ENCODE measurements around the gene CCDC192. TPM values are rescaled to one million over a fixed set of nuclear protein-coding genes. Genes with fewer than 3 reads are reported as not detected.

Gene CCDC192
- total RNA-seq, 4 donors from 2014 or later: 1.0 to 2.3 (median 1.1) TPM; not detected in 1

DNA sequence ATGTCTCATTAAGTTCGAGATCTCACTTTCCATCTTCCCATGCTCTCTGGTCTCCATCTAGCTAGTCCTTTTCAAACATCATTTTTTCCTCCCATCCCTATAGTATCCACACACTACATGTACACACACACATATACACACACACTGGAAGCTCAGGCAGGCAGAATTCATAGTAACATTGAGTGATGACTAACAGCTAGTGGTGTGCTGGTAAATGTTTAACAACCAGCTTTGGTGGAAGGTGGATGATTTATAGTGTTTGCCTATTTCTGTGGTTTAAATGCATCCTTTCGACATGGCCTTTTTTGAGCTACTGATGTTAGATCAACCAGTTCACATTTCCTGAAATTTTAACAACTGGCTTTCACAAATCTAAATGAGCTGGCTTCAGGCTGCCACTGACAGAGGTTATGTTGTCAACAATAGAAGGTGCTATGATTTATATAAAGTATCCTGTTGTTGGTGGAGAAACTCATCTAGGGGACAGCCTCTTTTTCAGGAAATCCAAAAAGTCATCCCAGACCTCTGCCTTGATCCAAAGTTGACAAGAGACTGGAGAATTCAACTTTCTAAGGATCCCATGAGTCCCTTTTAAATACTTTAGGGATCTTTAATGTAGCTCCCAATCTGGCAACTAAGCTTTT lies 117.8 kb downstream of the CCDC192 start:
- TF ChIP-seq, protein P1, sequence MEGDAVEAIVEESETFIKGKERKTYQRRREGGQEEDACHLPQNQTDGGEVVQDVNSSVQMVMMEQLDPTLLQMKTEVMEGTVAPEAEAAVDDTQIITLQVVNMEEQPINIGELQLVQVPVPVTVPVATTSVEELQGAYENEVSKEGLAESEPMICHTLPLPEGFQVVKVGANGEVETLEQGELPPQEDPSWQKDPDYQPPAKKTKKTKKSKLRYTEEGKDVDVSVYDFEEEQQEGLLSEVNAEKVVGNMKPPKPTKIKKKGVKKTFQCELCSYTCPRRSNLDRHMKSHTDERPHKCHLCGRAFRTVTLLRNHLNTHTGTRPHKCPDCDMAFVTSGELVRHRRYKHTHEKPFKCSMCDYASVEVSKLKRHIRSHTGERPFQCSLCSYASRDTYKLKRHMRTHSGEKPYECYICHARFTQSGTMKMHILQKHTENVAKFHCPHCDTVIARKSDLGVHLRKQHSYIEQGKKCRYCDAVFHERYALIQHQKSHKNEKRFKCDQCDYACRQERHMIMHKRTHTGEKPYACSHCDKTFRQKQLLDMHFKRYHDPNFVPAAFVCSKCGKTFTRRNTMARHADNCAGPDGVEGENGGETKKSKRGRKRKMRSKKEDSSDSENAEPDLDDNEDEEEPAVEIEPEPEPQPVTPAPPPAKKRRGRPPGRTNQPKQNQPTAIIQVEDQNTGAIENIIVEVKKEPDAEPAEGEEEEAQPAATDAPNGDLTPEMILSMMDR (IDR thresholded peaks at IDR 0.05; ENCODE audit: low read depth): no peak

DNA sequence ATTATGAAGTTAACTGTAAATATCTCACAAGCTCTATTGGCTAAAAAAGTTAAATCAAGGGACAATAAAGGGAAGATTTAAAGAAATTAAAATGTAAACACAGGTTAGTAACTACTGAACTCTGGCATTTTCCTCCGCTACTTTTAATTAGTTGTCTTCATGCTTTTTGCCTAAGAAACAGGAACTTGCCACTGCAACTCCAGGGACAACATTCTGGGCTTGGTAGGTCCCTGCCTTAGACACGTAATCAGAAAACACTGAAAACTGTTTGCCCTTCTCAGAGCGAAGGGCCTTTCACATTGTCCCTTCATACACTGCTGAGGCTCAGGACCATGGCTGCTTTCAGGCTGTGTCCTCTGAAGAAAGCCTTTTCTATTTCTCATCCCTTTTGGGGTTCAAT lies 118.7 kb downstream of the CCDC192 start:
- TF ChIP-seq, protein P1 (IDR thresholded peaks at IDR 0.05; ENCODE audit: low read depth): no peak

DNA sequence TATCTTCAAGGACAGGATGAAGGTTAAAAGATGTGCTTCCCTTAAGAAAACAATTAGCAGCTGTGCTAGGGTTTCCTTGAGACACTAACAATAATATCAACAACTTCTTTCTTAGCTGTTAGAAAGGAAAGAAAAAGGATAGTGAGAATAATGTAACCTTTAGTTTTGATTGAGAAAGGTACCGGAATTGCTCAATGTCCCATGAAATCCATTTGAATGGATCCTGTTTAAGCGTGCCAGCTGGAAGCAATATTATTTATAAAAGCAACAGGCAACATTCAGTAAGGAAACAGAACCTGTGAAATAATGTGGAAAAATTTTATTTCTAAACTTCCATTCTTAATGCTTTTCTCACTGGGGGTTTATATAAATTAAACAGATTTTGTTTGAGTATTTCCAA lies 120.9 kb downstream of the CCDC192 start:
- TF ChIP-seq, protein P1 (IDR thresholded peaks at IDR 0.05; ENCODE audit: low read depth): no peak

DNA sequence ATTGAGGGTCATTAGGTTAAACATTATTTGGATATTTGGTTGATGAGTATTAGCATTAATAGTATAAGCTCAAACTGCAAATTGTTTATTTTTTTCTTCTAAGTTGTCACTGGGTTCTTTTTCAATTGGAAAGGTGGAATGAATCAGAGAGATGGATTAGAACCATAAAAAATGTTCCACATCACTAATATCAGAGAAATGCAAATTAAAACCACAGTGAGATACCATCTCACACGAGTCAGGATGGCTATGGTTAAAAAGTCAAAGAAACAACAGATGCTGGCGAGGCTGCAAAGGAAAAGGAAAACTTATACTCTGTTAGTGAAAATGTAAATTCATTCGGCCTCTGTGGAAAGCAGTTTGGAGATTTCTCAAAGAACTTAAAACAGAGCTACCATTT lies 122.8 kb downstream of the CCDC192 start:
- TF ChIP-seq, protein P1 (IDR thresholded peaks at IDR 0.05; ENCODE audit: low read depth): no peak

DNA sequence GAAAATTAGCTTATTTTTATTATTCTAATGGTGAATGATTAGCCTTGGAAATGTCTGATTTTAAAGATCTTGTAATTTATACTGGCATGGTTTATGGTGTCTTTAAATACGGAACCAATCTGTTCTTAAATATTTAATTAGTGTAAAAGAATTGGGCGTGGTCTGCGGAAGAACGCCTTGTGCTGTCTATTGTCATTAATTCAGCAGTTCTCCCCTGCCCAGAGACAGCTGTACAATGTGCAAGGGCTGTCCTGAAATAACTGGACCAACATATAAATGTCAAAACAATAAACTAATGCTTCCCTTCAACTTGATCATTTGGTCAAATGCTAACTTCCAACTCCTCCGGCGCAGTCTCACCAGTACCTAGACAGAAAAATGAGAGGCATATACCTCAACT lies 124.3 kb downstream of the CCDC192 start:
- TF ChIP-seq, protein P1 (IDR thresholded peaks at IDR 0.05; ENCODE audit: low read depth): no peak

DNA sequence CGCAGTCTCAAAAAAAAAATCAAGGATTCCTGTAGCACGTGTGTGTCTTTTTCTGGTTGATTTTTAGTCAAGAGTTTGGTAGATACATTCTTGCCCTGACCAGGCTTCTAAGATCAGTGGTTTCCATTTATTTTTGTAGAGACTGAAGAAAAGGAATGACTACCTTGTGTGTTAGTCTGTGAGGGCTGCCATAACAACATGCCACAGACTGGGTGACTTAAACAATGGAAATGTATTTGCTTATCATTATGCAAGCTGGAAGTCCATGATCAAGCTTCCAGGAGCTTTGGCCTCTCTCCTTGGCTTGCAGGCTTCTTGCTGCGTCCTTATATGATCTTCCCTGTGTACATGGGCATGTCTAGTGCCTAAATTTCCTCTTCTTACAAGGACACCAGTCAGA lies 127.0 kb downstream of the CCDC192 start:
- TF ChIP-seq, protein P1 (IDR thresholded peaks at IDR 0.05; ENCODE audit: low read depth): no peak

DNA sequence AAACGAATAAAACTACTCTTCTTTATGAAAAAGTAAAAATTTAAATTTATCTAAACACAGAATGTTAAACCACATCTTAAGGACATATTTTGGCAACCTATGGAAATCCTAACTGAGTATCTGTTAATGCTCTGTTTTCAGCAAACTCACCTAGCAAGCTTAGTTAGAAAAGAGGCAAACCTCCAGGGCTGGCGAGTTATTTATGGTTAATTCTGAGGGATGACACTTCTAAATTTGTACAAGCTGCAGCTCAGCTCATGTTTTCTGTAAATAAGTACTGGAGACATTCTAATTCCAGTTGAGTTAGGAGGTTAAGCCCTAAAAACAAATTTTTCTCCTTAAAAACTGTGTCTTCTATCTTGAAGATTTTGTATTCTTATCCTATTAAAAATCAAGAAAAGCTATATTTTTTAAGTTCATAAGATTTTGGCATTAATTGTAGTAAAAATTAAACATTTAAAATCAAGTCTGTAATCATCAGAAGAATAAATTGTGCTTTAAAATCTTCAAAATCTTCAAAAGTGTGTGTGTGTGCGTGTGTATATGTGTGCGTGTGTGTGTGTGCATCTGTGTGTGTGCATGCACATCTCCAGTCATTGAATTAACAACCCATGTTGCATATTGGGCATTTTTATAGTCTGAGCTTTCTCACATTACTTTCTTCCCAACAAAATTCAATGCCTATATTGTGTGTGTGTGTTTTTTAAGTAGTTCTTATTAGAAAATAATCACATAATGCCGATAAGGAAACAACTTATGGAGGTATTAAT lies 127.8 kb downstream of the CCDC192 start:
- TF ChIP-seq, protein P1 (IDR thresholded peaks at IDR 0.05; ENCODE audit: low read depth): no peak
